GM18867 (cell line): ENCODE measurements around the gene ZC3H18.

Experiments
- ATAC-seq: cut with Tn5 transposase; IDR thresholded peaks from one replicate; pipeline ENCODE4 v1.9.1; 2021; ENCODE audit warnings: mild to moderate bottlenecking, moderate library complexity; ENCODE audit not compliant: unreplicated experiment

ZC3H18 gene

DNA sequence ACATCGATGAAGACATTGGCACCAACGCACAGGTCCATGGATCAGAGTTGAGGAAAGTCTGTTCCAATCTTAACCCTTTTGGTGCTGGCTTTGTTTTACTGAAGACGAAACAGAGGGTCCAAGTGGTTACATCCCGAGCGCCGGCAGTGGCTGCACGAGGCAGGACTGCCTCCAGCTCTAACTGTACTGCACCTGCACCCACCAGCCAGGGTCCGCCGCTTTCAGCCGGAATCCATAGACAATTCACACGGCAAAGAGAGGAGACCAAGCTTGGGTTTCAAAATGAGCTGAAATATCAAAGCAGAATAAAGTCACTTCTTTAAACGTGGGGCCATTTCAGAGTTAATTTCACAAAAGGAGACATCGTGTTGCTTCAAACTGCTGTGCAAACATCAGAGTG lies 21.2 kb upstream of the ZC3H18 start:
- ATAC-seq = no peak

DNA sequence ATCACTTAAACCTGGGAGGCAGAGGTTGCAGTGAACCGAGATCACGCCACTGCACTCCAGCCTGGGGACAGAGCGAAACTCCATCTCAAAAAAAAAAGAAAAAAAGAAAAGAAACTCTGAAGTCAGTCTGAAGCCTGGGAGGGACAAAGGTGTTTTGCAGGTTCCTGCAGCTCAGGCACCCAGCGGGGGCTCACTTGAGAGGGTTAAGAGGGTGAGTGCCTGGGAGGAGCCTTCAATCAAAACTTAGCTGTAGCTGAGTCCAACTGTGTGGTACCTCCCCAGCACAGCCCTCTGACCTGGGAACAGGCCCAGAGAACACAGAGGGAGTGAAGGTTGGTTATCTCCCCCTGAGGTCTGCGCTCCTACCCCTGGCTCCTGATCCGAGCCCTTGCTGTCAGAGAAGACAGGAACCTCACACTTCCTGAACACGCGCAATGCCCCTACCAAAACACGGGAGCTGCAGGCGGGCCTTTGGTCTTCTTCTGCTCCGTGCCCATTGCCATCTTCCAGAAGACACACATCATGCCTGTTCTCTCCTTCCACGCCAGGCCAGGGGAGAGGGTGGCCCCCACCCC lies 20.4 kb upstream of the ZC3H18 start:
- ATAC-seq = no peak

DNA sequence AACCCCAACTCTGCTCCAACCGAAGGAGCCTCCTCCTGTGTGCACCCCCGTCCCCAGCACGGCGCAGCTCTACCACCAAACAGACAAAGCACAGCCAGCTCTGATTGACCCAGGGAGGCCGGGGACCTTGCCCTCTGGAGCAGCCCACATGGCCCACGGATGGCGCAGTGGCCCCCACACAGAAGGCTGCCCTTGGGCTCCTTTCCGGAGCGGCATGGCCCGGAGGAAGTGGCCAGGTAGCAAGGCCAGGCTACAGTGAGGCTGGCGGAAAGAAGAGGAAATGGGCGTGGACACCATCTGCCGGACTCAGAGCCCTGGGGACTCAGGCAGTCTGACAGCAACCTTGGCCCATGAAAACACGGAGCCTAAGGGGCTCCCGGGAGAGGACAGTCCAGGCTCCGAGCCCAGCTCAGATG lies 19.9 kb upstream of the ZC3H18 start:
- ATAC-seq = no peak

DNA sequence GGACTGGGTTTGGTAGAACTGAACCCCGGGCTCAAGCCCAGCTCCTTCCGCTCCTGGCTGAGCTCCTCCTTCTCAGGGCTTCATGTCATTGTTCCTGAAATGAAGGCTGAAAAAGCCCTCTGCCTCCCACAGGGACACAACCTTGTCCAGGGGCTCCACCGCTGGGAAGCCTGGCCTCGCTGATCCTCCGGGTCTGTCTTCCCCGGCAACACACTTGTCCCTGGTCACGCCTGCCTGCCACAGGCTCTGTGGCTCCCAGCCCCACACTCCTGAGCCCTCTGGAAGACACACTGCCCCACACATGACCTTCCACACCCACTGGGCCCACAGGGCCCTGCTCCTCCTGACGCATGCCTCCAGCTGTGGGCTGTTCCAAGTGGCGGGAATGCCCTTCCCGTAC lies 18.0 kb upstream of the ZC3H18 start:
- ATAC-seq = no peak

DNA sequence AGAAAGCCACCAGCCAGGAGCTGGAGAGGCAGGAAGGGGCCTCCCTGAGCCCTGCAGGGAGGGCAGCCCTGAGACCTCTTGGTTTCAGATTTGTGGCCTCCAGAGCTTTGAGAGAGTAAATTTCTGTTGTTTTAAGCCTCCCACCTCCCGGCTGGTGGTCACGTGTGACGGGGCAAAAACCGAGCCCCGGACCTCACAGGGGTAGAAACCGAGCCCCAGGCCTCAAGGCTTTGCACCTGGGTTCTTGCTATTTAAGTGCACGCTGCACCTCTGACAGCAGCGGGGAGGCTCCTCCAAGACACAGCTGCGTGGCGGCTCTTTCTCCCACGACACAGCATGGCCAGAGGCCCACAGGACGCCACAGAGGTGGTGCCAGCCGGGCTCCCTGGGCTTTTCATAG lies 17.4 kb upstream of the ZC3H18 start:
- no peak for ATAC-seq

DNA sequence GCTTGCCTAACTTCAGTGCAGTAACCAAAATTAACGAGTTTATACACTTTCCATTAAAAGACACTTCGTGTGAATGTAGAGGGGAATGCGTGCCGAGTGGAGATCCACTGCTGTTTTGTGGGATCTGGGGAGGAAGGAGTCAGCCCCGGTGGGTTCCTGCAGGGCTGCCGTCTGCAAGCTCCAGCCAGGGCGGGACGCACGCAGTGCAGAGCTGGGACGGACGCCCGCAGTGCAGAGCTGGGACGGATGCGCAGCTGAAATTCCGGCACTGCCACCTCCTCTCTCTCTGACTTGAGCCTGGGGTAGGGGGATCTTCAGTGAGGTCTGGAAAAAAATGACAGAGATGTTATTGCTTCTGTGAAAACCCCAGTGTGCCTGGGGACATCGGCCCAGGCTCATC lies 16.5 kb upstream of the ZC3H18 start:
- ATAC-seq = no peak

DNA sequence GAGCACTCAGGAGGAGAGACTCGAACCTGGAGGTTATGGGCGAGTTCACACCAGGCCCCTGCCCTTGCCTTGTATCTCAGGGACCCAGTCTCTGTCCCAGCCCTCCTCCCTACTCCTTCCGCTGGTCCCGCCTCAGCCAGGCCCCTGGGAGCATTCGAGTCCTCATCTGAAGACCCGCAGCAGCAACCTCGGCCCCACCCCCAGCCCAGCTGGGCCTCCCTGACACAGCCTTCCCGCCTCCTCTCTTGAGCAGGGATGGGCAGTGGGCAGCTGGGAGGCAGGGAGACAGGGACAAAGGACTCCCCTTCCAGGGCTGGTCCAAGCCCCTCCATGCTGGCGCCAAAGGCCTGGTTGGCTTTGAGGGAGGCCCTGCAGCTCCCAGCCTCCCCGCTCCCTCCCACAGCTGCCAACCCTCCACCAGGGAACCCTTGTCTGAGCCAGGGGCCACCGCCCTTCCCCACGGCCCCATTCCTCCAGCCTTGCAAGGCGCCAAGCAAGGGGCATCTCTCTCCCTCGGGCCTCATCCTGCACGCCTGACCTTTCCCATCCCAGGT lies 15.4 kb upstream of the ZC3H18 start:
- ATAC-seq = no peak

DNA sequence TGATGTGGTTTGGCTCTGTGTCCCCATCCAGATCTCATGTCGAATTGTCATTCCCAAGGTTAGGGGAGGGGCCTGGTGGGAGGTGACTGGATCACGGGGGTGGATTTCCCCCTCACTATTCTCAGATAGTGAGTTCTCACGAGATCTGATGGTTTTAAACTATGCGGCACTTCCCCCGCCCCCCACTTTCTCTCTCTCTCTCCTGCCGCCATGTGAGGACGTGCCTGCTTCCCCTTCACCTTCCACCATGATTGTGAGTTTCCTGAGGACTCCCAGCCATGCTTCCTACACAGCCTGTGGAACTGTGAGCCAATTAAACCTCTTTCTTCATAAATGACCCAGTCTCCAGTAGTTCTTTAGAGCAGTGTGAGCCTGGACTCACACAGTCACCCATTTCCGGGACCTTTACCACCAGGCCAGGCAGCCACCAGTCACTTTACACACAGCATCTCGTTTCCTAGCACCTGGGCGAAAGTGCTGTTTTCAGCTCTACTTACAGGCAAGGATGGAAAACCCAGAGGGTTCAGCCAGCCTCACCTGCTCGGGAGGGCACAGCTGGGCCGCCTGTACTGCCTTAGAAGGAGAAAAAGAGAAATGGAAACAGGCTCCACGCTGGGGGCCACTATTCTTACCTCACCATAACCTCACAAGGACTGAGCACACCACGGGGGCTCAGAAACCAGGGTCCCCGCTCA lies 13.8 kb upstream of the ZC3H18 start:
- no peak for ATAC-seq

DNA sequence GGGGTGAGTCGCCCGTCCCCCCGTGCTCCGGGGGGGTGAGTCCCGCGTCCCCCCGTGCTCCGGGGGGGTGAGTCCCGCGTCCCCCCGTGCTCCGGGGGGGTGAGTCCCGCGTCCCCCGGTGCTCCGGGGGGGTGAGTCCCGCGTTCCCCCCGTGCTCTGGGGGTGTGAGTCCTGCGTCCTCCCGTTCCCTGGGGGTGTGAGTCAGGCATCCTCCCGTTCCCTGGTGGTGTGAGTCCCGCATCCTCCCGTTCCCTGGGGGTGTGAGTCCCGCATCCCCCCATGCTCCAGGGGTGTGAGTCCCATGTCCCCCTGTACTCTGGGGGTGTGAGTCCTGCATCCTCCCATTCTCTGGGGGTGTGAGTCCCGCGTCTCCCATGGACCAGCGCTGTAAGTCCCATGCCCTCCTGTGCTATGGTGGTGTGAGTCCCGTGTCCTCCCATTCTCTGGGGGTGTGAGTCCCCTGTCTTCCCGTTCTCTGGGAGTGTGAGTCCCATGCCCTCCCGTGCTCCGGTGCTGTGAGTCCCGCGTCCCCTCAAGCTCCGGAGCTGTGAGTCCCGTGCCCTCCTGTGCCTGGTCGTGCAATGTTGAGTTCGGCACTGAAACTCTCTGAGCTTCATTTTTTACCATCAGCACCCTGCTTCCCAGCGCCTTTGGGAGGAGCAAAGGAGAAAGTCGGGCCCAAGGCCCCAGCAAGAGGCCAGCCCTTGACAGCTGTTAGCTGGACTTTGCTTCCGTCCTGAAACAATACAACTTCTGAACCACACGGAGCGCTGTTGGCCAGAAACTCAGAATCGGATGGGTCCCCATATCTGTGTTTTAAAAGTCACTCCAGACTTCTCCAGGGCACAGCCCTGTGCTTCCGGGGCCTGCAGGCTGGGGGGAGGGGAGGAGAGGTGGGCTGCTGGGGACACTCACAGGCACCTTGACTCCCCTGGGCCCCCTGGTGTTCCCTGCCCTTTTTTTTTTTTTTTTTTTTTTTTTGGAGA lies 11.5 kb upstream of the ZC3H18 start:
- ATAC-seq = no peak

DNA sequence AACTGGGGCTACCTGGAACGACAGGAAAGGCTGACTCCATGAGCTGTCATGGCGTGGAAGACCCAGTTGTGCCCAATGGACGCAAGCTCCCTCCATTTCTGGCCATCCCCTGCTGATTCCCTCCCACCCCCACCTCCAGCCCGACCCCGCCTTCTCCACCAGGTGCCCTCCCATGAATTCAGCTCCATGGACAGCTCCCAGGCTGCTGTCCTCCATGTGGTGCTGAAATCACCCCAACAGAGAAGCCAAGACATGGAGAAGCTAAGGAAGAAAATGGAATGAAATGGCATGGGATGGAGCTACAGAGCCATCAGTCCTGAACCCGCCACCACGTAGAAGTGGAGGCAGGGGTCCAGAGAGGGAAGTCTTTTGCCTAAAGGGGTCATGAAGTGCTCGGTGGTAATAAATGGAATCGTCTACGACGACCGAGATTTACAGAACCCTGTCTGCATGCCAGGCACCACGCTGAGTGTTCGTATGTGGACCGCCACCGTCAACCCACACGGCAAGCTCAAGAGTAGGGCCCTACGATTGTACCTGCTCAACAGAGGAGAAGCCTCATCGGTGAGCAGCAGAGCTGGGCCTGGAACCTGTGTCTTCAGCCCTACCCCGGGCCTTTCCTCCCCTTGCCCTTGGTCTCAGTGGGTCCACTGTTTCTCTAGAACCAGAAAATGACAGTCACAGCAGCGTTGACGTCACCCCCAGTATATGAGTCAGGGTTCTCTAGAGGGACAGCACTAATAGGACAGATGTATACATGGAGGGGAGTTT lies 9.3 kb upstream of the ZC3H18 start:
- ATAC-seq = no peak

DNA sequence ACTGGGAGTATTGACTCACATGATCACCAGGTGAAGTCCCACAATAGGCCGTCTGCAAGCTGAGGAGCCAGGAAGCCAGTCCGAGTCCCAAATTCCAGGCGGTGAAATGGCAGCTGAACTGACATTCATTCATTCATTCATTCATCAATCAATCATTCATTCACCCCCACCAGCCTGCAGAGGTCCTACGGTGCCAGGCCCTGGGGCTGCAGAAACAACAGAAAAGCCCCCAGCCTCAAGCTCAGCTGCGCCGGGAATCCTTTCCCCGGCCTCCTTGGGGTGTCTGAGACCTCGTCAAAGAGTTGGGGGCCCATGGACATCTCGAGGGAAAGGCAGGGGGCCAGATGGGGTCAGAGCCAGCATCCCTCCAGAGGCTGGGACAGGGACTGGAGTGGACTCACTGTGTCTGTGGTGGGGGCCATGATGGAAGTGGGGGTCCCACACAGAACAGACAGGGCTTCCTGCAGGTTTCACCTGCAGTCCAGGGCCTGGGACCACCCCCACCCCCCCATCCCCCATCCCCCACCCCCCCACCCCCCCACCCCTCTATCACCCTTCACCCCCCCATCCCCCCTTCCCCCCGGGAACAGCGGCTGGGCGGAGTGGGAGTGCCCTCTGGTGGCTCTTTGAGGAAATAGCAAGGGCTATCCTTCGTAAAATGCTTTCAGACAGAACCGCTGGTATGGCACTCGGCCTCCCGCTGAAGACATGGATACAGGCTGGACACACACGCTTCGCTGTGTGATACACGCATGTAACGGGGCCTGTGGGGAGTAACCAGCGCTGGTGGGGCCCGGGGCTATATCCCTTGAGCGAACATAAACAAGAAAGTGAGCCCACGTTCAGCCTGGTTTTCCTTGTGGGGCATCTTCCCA lies 8.5 kb upstream of the ZC3H18 start:
- ATAC-seq = no peak

DNA sequence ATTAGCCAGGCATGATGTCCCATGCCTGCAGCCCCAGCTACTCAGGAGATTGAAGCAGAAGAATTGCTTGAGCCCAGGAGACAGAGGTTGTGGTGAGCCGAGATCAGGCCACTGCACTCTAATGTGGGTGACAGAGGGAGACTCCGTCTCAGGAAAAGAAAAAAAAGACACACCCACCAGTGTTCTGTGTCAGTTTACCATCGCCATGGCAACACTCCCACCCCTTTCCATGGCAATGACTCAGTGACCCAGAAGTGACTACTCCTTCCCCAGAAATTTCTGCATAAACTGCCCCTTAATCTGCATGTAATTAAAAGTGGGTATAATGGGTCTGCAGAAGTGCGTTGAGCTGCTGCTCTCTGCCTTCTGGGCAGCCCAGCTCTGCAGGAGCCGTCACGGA lies 4.0 kb upstream of the ZC3H18 start:
- no peak for ATAC-seq

DNA sequence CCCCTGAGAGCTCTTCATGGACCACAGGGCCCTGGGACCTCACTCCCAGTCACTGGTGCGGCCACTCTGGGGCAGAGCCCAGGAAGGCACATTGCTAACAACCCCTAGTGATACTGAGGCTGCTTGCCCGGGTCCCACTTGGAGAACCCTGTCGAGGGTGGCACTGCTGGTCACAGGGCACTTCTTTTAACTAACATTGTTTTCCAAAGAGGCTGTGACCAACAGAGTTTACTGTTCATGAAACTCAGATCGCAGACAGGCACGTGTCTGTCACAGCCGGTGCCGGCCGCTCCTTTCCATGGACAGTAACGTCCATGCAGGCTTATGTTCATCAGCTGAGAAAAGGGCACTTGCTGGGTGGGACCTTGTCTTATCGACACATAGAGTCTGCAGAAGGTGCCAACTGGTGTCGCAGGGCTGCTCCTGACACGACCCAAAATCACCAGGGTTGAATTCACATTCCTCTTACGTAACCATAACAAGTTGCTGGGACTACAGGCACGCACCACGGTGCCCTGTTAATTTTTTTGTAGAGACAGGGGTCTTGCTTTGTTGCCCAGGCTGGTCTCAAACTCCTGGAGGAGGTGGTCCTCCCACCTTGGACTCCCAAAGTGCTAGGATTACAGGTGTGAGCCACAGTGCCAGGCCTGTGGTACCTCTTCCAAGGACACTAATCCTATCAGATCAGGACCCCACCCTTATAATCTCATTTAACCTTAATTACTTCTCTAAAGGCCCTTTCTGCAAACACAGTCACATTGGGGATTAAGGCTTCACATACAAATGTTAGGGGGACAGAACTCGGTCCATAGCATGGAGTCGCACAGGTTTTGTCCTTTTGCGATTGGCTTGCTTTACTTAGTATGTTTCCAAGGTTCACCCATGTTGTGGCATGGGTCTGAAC lies 1.2 kb upstream of the ZC3H18 start:
- ATAC-seq = no peak

DNA sequence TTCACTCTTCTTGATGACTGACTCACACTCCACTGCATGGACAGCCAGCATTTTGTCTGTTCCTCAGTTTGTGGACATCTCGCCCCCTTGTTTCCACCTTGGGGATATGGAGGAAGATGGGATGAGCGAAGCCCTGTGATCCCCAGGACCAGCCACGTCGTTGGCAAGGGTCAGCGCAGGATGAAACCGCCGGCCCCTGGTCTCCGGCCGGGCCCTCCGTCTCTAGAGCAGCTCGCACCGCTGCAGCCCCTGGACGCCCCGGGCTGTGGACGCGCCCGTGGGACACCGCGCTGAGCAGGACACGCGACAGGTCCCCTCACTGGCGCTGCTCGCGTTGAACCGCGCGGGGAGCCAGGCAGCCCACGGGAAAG lies 604 bp upstream of the ZC3H18 start:
- peak; percentile 21 for ATAC-seq

DNA sequence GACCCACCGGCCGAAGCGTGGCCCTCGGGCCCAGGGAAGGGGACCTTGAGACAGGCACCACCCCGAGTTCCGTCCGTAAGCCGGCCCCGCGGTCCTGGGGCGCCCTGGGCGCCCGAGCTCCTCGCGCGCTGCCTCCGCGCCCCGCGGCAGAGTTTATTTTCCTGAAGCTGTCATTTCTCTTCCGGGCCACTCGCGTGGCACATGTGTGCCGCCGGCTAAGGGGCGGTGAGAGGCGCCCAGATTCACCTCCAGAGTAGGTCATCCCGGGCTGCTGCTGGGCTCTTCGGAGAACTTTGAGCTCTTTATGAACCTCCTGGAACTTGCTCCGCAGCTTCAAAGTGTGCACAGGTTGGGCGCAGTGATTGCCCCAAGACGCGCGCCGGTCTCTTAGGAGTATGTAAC lies 489 bp downstream of the ZC3H18 start:
- no peak for ATAC-seq

DNA sequence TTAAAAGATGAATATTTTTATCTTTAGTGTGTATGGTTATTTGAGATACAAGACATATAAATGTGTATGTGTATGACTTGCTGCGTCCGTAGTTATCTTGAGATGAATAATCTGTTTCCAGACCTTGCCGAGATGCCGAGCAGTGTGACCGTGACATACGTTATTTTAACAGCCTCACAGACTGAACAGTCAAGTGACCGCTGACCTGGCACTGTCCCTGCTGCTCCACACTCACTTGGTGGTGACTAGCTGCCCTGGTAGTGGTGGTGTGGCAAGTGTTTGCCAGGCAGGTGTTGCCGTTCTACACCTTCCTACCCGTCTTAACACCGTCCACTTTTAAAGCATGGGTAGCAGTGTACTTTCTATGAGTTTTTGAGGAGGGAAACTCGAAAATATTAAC lies 5.0 kb downstream of the ZC3H18 start:
- ATAC-seq = no peak

DNA sequence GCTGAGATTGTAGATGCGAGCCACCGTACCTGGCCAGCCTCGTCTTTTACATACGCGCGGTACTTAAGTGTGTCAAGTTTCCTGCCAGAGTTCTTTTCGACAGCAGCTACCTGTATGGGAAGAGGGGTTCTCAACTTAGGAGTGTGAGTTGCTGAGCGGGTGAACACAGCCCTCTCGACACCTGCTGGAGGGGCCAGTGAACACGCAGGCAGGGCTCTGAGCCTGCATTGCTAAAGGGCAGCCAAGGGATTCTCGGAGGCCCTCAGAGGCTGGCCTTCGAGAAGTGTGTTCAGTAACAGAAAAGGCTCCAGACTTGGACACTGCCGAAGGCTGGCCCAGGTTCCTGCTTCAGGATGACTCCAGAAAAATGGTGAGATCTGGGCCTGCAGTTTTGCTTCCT lies 6.1 kb downstream of the ZC3H18 start:
- no peak for ATAC-seq

DNA sequence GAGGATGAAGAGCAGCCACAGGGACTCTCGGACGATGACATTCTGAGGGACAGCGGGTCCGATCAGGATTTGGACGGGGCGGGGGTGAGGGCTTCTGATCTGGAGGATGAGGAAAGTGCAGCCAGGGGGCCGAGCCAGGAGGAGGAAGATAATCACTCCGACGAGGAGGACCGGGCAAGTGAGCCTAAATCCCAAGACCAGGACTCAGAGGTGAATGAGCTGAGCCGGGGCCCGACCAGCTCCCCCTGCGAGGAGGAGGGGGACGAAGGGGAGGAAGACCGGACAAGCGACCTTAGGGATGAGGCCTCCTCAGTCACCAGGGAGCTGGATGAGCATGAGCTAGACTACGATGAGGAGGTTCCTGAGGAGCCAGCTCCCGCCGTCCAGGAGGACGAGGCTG lies 7.0 kb downstream of the ZC3H18 start:
- ATAC-seq = no peak
